HG03139 (cell line): ENCODE measurements around the gene MCRS1.

Experiments
- ATAC-seq: cut with Tn5 transposase; IDR thresholded peaks from one replicate; pipeline ENCODE4 v1.9.1; 2021; ENCODE audit not compliant: unreplicated experiment

Gene MCRS1

DNA sequence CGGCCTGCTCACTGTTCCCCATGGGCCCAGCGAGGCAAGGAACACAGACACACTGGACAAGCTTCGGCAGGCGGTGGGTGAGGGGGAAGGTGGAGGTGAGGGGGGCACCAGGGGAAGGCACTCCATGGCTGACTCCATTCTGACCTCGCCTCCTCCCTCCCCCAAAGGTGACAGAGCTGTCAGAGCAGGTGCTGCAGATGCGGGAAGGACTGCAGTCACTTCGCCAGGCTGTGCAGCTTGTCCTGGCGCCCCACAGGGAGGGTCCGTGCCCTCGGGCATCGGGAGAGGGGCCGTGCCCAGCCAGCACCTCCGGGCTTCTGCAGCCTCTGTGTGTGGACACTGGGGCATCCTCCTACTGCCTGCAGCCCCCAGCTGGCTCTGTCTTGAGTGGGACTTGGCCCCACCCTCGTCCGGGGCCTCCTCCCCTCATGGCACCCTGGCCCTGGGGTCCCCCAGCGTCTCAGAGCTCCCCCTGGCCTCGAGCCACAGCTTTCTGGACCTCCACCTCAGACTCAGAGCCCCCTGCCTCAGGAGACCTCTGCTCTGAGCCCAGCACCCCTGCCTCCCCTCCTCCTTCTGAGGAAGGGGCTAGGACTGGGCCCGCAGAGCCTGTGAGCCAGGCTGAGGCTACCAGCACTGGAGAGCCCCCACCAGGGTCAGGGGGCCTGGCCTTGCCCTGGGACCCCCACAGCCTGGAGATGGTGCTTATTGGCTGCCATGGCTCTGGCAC, 10.6 kb downstream of the MCRS1 start:
- ATAC-seq = no peak

DNA sequence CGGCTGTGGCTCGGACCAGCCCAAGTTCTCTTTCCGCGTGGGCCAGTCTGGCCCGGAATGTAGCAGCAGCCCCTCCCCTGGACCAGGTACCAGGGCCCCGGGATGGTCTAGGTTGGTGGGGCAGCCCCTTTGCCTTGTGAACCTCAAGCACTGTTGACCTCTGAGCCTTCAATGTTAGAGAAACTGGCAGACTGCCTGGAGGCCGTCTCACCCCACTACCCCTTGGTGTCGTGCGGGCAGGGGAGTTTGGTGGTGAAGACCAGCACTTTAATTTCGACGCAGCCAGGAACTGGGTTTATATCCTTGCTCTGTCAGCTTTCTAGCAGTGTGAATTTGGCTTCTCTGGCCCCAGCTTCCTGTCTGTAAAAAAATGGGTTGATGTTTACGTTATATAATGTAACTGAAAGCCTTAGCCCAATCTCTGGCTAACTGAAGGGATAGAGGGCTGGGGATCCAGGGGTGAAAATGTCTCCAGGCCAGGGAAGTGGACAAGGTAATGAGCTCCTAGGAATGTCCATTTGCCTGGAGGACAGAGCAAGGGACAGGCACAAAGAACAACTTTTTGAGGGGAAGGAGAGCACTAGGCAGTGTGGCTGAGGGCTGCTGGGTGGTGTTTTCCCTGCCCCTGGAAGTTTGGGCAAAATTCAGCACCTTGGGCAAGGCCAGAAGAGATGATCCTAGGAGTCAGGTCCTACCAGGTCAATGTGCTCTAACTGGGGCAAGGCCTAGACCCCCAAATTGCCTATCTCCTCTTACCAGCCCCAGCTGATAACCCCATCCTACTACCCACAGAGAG, 11.4 kb downstream of the MCRS1 start:
- ATAC-seq = no peak

DNA sequence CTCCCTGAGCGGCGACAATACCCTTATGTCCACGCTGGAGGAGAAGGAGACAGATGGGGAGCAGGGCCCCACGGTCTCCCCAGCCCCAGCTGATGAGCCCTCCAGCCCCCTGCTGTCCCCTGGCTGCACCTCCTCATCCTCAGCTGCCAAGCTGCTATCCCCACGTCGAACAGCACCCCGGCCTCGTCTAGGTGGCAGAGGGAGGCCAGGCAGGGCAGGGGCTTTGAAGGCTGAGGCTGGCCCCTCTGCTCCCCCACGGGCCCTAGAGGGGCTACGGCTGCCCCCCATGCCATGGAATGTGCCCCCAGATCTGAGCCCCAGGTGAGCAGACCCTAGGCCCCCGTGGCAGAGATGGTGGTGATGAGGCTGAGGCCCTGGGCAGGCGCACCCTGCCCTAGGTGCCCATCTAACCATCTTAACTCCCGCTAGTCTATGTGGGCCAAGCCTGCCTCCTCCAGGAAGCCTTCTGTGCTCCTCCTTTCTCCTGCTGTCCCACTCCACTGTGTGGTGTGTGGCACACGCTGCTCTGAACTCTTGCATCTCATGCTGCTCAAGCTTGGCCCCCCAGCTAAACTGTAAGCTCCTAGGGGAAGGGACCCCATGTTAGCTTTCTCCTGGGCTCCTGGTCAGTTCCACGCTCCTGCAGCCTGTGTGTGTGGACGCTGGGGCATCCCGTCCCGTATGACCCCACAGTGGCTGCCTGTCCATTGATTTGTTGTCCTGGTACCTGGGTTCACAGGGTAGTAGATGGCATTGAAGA, 12.1 kb downstream of the MCRS1 start:
- ATAC-seq = no peak

DNA sequence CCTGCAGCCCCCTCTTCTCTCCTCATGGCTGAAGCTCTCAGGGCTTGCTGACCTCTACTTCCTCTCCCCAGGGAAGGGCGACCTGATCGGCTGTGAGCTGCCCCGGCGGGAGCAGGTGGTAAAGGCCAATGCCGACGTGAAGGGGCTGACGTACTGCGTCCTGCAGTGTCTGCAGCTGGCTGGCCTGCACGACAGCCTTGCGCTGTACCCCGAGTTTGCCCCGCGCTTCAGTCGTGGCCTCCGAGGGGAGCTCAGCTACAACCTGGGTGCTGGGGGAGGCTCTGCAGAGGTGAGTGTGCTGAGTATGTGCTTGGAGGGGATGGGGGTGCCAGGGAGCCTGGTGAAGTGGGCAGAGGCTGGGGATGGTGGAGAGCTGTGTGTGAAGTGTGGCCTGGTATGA, 13.7 kb downstream of the MCRS1 start:
- ATAC-seq = no peak

DNA sequence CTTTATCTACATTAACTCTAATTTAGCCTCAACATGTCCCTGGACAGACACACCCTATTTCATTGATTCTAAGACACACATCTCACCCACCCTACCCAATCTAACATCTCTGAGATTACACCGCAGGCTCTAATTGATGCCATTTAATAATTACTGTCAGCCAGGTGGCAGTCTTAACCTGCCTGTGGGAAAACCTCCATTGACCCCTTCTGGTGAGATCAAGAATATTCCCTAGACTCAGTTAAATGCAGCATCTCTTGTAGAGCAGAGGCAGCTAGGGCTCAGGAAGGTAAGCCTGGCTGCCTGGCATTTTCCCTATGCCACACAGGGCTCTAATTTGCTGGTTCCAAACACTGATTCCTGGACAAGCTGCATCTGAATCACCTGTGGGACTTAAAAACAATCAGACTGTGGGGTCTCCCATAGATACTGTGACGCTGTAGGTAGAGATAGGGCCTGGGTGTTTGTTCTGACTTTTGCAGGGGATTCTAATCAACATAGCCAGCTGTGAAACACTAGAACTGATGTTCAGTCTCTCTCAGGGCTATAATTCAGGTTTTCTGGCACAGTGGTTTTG, 14.3 kb downstream of the MCRS1 start:
- ATAC-seq = no peak

DNA sequence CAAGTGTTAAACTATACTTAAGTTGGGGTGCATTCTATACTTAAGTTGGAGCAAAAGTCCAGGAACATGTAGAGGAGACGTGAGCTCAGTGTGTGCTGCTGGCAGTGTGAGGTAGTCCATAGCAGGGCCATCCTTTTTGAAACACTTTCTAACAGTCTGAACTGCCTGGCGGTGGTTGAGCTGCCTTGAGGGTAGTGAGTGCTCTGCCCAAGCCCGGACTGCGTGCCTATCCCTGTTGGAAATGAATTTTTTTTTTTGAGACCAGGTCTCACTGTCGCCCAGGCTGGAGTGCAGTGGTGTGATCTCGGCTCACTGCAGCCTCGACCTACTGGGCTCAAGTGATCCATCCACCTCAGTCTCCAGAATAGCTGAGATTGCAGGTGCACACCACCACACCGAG, 15.0 kb downstream of the MCRS1 start:
- no peak for ATAC-seq

DNA sequence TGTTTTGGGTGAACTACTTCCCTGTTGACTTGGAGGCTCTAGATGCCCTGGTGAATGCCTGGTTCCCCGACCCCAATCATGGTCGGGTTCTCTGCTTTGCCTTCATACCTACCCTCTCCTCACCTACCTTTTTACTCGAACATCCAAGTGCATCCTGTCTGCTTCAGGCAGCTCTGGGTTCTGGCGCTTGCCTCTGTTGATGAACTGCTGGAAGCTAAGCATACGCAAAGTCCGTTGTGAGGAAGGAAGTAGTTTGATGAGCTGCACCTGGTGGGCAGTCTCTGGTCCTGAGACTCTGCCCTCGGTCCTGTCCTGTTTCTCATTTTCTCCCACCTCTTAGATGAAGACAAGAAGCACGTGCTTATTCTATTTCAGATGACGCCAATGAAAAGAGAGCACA, 15.5 kb downstream of the MCRS1 start:
- no peak for ATAC-seq

DNA sequence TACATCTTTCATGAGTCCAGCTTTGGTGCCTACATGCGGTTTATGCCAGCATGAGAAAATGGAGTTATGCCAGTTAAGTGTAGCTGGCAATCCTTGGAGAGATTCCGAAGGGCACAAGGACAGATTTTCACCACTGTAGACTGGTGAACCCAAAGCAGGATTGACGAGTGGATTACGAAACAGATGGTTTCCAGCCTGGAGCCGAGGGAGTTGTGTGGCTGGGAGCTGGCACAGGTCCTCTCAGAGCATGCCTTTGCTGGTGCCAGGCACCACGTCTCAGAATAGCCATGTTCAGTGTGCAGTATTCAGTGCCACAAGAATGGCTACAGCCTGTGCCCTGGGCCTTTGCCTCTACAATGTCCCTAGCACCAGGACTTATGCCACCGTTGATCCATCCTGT, 15.9 kb downstream of the MCRS1 start:
- ATAC-seq = no peak

DNA sequence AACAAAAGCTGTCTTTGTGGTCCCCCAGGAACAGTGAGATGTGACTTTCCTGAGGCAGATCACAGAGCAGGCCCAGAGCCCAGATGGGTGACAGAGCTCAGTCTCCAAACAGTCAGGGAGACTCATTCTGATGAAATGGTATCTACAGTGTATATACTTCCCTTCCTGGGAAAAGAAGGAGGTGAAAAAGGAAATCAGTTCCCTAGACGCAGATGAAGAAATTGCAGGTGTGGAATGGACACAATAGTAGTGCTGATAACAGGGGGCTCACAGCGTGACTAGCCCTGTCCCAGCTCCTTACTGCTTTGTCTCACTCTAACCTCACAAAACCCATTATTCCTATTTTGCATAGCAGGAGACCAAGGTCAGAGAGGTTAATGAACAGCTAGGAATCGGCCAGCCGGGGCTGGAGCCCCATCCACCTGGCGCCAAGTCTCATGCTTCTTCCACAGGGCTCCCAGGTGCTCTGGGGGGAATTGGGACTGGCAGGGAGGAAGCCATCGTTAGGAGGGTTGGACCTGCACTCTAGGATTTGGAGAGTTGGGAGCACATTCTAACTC, 17.2 kb downstream of the MCRS1 start:
- ATAC-seq = no peak

DNA sequence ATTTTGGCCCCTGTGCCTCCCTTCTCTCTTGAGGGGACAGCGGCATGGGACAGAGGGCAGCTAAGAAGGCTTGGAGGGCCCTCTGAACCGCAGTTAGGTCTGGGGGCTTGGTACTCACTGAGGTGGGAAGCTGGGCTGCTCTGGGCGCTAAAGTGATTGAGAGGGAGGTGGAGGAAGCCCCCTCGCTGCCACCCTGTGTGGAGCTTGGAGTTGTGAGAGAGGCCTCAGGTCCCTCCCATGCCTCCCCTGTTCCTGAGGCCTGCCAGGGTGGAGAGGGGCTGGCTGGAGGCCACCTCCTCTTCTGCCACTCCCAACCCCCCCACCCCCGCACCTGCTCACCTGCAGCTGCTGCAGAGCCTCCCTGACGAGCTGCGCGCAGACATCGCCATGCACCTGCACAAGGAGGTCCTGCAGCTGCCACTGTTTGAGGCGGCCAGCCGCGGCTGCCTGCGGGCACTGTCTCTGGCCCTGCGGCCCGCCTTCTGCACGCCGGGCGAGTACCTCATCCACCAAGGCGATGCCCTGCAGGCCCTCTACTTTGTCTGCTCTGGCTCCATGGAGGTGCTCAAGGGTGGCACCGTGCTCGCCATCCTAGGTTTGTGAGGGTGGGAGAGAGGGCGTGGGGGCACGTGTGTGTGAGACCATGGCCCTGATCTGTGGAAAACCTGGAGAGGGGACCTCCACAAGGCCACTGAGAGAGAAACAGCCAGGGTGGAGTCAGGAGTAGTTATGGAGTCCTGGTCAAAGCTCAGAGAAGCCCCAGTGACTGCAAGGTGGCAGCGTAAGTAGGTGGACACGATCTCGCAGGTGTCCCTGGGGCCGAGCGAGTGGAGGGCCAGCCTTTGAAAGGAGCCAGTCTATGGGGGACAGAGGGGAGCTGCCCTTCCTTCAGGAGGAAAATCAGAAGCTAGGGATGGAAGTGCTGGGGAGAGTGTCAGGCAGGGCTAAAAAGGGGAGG, 17.9 kb downstream of the MCRS1 start:
- no peak for ATAC-seq

DNA sequence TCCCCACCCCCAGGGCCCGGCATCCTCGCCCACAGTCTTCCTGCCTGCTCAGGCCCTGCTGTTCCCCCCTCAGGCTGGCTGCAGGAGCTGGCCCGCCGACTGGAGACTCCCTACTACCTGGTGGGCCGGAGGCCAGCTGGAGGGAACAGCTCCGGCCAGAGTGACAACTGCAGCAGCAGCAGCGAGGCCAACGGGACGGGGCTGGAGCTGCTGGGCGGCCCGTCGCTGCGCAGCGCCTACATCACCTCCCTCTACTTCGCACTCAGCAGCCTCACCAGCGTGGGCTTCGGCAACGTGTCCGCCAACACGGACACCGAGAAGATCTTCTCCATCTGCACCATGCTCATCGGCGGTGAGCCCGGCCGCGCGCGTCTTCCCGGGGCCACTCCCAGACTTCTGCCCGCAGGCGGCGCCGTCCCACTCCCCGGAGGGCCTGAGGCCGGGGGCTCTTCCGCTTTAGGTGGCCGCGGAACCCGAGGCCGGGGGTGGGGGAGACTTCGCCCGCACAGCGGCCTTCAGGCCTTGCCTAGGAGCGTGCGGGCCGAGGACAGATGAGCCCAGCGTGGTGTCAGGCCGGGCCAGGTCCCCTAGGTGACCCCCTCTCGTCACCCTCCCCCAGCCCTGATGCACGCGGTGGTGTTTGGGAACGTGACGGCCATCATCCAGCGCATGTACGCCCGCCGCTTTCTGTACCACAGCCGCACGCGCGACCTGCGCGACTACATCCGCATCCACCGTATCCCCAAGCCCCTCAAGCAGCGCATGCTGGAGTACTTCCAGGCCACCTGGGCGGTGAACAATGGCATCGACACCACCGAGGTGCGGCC, 18.9 kb downstream of the MCRS1 start:
- ATAC-seq = no peak

DNA sequence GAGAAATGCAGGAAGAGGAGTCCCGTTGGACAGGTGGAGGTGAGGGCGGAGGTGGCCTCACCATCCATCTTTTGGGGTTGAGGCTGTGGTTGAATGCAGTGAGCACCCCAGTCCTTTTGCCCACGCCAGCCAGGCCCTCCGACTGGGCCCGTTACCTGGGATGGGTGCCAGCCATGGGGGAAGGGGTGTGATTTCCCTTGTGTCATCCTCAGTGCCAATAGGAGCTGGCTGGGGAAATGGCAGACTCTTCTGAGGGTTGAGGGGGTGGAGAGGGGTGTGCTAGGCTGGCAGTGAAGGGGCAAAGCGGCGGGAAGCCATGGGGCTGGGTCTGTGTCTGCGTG, 19.5 kb downstream of the MCRS1 start:
- ATAC-seq = no peak

DNA sequence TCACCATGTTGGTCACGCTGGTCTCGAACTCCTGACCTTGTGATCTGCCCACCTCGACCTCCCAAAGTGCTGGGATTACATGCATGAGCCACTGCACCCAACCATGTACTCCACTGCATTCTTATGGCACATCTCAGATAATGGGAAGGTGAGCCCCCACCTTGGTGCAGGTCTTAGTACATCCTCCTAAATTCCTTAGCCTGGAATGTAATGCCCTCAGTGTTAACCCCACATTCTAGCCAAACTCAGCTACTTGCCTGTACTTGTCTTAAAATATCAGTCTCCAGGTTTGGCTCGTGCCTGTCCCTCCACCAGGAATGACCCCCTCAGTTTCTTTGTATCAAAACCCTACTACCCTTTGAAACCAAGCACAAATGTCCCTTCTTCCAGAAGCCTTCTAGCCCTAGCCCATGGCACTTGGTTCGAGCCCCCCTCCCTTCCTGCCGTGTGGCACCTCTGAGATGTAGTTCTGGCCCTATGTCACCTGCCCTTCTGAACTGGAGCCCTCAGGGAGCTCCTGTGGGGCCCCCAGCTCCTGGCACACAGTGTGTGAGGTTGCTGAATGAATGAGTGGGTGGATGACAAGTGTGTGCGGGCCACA, 20.8 kb downstream of the MCRS1 start:
- no peak for ATAC-seq

DNA sequence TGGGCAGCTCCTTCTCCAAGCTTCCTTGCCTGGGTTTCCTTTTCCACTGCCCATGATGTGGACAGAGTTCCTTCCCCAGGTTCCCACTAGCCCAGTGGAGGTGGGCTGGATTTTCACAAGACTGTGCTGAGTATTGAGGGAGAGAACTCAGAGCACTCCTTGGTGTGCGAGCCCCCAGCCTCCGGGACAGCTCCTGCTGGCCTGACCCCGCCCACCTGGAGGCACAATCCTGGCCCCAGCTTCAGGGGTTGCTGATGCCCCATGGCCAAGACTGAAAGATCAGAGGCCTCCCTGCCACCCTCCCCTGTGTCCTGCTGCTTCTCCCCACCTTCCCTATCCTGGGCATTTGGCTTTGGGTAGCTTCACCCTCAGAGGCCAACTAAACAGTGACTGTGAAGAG, 21.5 kb downstream of the MCRS1 start:
- no peak for ATAC-seq

DNA sequence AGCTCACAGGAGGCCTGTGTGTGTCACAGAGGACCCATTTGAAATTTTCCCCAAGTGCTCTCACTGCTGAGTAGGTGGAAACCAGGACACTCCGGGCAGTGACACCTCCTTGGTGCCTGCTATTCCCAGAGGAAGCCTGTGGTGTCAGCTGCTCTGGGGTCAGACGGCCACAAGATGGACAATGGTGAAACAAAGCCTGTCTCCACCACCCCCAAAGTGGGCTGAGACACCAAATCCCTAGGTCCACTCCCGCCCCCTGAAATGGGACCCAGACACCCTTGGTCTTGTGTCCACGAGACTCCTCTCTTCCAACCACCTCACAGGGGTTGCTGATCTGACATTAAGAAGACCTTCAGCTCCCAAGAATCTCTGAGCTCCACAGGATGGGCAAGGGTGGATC, 22.1 kb downstream of the MCRS1 start:
- no peak for ATAC-seq

DNA sequence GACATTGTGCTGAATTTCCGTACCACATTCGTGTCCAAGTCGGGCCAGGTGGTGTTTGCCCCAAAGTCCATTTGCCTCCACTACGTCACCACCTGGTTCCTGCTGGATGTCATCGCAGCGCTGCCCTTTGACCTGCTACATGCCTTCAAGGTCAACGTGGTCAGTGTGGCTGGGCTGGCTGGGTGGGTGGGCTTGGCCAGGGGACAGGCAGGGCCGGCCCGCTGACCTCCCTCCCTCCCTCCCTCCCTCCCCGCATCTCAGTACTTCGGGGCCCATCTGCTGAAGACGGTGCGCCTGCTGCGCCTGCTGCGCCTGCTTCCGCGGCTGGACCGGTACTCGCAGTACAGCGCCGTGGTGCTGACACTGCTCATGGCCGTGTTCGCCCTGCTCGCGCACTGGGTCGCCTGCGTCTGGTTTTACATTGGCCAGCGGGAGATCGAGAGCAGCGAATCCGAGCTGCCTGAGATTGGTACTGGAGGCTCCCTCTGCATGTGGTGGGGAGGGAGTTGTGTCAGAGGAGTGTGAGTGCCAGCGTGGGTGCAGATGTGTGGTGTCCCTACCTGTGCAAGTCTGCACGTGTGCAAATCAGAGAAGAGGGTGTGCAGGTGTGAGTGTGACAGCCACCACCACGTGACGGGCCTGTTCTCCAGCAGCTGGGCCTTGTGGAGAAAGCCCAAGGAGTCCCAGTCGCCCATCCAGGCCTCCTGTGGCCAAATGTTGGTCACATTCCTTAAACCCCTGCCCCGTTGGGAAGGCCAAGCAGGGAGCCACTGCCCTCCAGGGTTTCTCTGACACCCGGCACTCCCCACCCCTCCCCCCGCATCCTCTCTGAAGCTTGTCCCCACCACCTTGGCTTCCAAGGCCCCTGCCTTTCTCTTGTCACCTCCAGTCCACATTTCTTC, 23.8 kb downstream of the MCRS1 start:
- ATAC-seq = no peak

DNA sequence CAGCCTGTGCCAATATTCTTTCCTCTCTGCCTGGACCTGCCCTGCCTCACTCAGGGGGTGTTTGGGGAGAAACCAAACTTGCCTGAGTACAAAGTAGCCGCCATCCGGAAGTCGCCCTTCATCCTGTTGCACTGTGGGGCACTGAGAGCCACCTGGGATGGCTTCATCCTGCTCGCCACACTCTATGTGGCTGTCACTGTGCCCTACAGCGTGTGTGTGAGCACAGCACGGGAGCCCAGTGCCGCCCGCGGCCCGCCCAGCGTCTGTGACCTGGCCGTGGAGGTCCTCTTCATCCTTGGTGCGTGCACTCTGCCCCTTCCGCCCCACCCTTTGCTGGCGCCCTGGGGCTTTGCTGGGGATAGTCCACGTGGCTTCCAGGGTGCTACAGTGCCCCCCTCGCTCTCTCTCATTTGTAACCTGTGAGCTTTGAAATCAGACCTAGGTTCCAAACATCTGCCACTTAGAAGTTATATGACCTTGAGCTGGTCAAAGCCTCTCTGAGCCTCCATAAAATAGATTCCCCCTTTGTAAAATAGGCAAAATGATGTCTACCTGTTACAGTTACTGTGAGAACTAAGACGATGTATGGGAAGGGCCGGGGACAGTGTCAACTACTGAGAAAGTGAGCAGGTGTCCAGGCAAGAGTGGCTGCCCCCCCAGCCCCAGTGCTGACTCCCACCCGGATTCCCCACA, 24.6 kb downstream of the MCRS1 start:
- no peak for ATAC-seq
